ENCODE measurements around the gene ABLIM2. TPM values are rescaled to one million over a fixed set of nuclear protein-coding genes. Genes with fewer than 3 reads are reported as not detected.

The ABLIM2 gene
- total RNA-seq, 2 donors from 2014 or later = 6.0 to 20.8 TPM

DNA sequence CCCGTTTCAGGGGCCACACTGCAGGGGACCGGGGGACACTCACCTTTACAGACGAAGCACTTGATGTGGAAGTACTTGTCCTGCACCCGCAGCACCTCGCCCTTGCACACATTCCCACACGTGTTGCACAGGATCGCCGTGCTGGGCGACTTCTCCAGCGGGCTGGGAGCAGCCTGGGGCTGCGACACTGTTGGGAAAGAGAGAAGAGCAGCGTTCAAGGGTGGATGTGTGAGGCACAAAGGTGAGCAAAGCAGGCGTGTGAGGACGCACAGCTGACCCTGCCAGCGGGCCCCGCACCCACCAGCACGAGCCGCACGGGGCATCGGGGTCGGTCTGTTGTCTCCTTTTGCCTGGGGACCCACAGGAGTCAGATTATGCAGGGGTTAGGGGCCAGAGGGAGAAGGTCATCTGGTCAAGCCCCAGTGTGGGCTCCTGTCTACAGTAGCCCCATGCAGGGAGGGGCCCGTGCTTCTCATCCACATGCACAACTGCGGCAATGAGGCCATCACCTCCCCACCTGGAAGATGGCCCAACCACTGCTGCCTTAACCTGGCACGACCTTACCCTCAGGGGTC is 52.1 kb downstream of the ABLIM2 start:
- no peak overlapping the region for H3K4me3 ChIP-seq
- ATAC-seq = no peak
- DNase-seq = no peak
- WGBS, 2 donors = 93 to 96% methylated on average over 14 to 24 of the region's 24 CpGs
- TF ChIP-seq POLR2A (IDR thresholded peaks at IDR 0.05) = no peak
- TF ChIP-seq, protein P1, sequence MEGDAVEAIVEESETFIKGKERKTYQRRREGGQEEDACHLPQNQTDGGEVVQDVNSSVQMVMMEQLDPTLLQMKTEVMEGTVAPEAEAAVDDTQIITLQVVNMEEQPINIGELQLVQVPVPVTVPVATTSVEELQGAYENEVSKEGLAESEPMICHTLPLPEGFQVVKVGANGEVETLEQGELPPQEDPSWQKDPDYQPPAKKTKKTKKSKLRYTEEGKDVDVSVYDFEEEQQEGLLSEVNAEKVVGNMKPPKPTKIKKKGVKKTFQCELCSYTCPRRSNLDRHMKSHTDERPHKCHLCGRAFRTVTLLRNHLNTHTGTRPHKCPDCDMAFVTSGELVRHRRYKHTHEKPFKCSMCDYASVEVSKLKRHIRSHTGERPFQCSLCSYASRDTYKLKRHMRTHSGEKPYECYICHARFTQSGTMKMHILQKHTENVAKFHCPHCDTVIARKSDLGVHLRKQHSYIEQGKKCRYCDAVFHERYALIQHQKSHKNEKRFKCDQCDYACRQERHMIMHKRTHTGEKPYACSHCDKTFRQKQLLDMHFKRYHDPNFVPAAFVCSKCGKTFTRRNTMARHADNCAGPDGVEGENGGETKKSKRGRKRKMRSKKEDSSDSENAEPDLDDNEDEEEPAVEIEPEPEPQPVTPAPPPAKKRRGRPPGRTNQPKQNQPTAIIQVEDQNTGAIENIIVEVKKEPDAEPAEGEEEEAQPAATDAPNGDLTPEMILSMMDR (IDR thresholded peaks at IDR 0.05) = no peak
- H3K36me3 ChIP-seq (replicated peaks in 1 of 2; ENCODE audit: insufficient read depth in 1 of 2, low read depth in 2 of 2) = no peaks in the 10 kb centered on the region
- intact Hi-C loops (cut with DNase I) = no loop called here
- H3K9me3 ChIP-seq = no peaks in the 10 kb centered on the region
- H3K27me3 ChIP-seq = no peaks in the 10 kb centered on the region
- H3K4me1 ChIP-seq = peaks cover 16% of the 10 kb centered on the region
- H3K27ac ChIP-seq = no peak overlapping the region

DNA sequence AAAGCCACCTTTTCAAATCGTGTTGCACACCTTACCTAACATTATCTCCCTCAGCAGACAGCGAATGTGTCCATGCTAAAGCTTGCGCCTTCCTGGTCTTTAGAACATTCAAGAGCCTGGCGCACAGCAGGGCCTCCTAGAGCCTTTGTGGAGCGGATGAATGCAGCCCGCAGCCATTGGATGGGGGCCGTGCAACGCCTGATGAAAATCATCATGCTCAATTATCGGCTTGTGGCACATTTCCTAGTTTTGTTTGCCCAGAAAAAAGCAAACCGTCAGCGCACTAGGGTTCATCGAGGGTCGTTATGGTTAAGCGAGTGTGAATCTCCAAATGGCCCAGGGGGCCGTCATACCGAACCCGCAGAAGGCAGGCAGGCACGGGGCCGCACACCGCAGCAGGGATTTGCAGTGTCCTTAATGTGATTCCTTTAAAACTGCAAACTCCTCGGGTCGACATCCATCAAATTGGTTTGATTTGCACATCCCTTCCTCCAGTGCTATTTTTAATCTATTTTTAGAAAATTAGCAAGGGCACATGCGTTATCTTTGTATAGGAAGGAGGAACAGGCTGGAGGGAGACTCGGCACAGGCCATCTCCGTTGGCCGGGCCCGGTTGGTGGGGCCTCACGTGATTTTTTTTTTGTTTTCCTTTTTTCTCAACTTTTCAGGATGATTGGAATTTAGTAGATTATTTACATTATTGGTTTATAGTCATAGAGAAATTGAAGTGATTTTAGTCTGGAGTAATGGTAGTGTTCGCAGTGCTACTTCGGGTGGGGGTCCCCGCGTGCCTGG is 53.1 kb downstream of the ABLIM2 start:
- Histone ChIP-seq H3K9me3 (no peaks in the 10 kb centered on the region), H3K4me3 (no peak overlapping the region), H3K4me1 (peaks cover 16% of the 10 kb centered on the region), H3K27ac (no peak overlapping the region), H3K27me3 (no peaks in the 10 kb centered on the region), H3K36me3 (replicated peaks in 1 of 2; ENCODE audit: insufficient read depth in 1 of 2, low read depth in 2 of 2) (no peaks in the 10 kb centered on the region)
- 83 to 93% methylated on average over 31 to 32 of the region's 32 CpGs for WGBS, 2 donors
- ATAC-seq (no peak), DNase-seq (no peak)
- TF ChIP-seq POLR2A (IDR thresholded peaks at IDR 0.05) = no peak
- intact Hi-C loops (cut with DNase I) = no loop called here

- ATAC-seq (no peak), DNase-seq (no peak)
- no peaks in the 10 kb centered on the region for H3K36me3 ChIP-seq (replicated peaks in 1 of 2; ENCODE audit: insufficient read depth in 1 of 2, low read depth in 2 of 2)
- H3K27ac ChIP-seq = no peak overlapping the region
- no peak overlapping the region for H3K4me3 ChIP-seq
- H3K27me3 ChIP-seq = no peaks in the 10 kb centered on the region
- WGBS, 2 donors = 85 to 90% methylated on average over 19 to 22 of the region's 22 CpGs
- intact Hi-C loops (cut with DNase I) = no loop called here
- TF ChIP-seq POLR2A (IDR thresholded peaks at IDR 0.05) = no peak
- TF ChIP-seq, protein P1 (IDR thresholded peaks at IDR 0.05) = no peak
- no peaks in the 10 kb centered on the region for H3K9me3 ChIP-seq
- H3K4me1 ChIP-seq = peaks cover 16% of the 10 kb centered on the region
Observed at GRCh38 chr4:8104491-8105305, 53.9 kb downstream of the ABLIM2 start.

- Histone ChIP-seq H3K27ac (no peak overlapping the region), H3K27me3 (no peaks in the 10 kb centered on the region), H3K4me1 (peaks cover 11% of the 10 kb centered on the region), H3K4me3 (no peak overlapping the region), H3K9me3 (no peaks in the 10 kb centered on the region), H3K36me3 (replicated peaks in 1 of 2; ENCODE audit: insufficient read depth in 1 of 2, low read depth in 2 of 2) (no peaks in the 10 kb centered on the region)
- no peak for TF ChIP-seq POLR2A (IDR thresholded peaks at IDR 0.05)
- TF ChIP-seq, protein P1 (IDR thresholded peaks at IDR 0.05) = no peak
- 72 to 91% methylated on average over 19 to 21 of the region's 21 CpGs for WGBS, 2 donors
- intact Hi-C loops (cut with DNase I) = no loop called here
- ATAC-seq (no peak), DNase-seq (no peak)
Observed at GRCh38 chr4:8103421-8104390, 54.9 kb downstream of the ABLIM2 start.

All from body of pancreas (tissue), 4 donors.